Measurements from ENCODE around the gene CABLES2.

CABLES2 gene

GRCh38 chr20:62407221-62407992, at the start of gene CABLES2:
TSS of gene CABLES2 (minus strand) at chr20:62407285. CDS start at chr20:62407276, 9 bp downstream.
- peak; percentile 91 for DNase-seq

- DNase-seq = no peak
Observed at GRCh38 chr20:62455929-62456328, 48.8 kb upstream of the CABLES2 start.

GRCh38 chr20:62454904-62455636, 48.0 kb upstream of the CABLES2 start:
- no peak for DNase-seq

GRCh38 chr20:62453186-62453808, 46.2 kb upstream of the CABLES2 start:
- no peak for DNase-seq

GRCh38 chr20:62452475-62453095, 45.5 kb upstream of the CABLES2 start:
- no peak for DNase-seq

GRCh38 chr20:62451970-62452369, 44.9 kb upstream of the CABLES2 start:
- no peak for DNase-seq

GRCh38 chr20:62451156-62451767, 44.2 kb upstream of the CABLES2 start:
- DNase-seq = no peak

- DNase-seq = no peak
Observed at GRCh38 chr20:62449951-62450691, 43.0 kb upstream of the CABLES2 start.

- no peak for DNase-seq
Observed at GRCh38 chr20:62448788-62449187, 41.7 kb upstream of the CABLES2 start.

GRCh38 chr20:62448038-62448437, 41.0 kb upstream of the CABLES2 start:
- DNase-seq = no peak

- no peak for DNase-seq
Observed at GRCh38 chr20:62446888-62447869, 40.1 kb upstream of the CABLES2 start.

GRCh38 chr20:62446481-62446880, 39.4 kb upstream of the CABLES2 start:
- no peak for DNase-seq

GRCh38 chr20:62445553-62446340, 38.7 kb upstream of the CABLES2 start:
- DNase-seq = no peak

- DNase-seq = no peak
Observed at GRCh38 chr20:62444286-62444685, 37.2 kb upstream of the CABLES2 start.

GRCh38 chr20:62441987-62442539, 35.0 kb upstream of the CABLES2 start:
- no peak for DNase-seq

- DNase-seq = no peak
Observed at GRCh38 chr20:62439218-62439617, 32.1 kb upstream of the CABLES2 start.

GRCh38 chr20:62437927-62438326, 30.8 kb upstream of the CABLES2 start:
- no peak for DNase-seq

GRCh38 chr20:62437496-62437895, 30.4 kb upstream of the CABLES2 start:
- no peak for DNase-seq

GRCh38 chr20:62436692-62437091, 29.6 kb upstream of the CABLES2 start:
- DNase-seq = no peak
